Testis (tissue), 2 donors: Measurements from ENCODE around the gene CLEC14A.

ENCODE experiments used
- CTCF ChIP-seq, 3 experiments: fragments of 450-650 bp in 2 of 3; fragments of 200-600 bp in 1 of 3; sonication (generic) in 1 of 3; IDR thresholded peaks; one replicate each; pipeline ENCODE4 v1.5.1; 2016 to 2019; ENCODE audit warnings: antibody characterized with exemption in 3 of 3, mild to moderate bottlenecking in 2 of 3, moderate library complexity in 1 of 3
- POLR2A ChIP-seq: fragments of 450-650 bp; IDR thresholded peaks from one replicate; pipeline ENCODE4 v1.6.1; 2017; ENCODE audit warnings: antibody characterized with exemption, mild to moderate bottlenecking, moderate library complexity

- no peak for TF ChIP-seq CTCF (IDR thresholded peaks at IDR 0.05)
- TF ChIP-seq POLR2A, result no peak
Observed at GRCh38 chr14:38226366-38226765, 29.5 kb downstream of the CLEC14A start.
